GM12878 (cell line): ENCODE data around the gene AGPAT2. TPM values are rescaled to one million over a fixed set of nuclear protein-coding genes. Genes with fewer than 3 reads are reported as not detected.

Experiments used
- ATAC-seq: fragments of 200-7000 bp; cut with Tn5 transposase; 3 replicates; pipeline ENCODE4 v1.9.1; 2020; ENCODE audit warnings: mild to moderate bottlenecking, moderate library complexity
- BruUV-seq: library from RNA; stranded (reverse); fragments of 400-500 nt; replicated peaks from 2 replicates; lab custom pipeline; 2021; lab: Mats Ljungman, UMichigan
- CTCF ChIA-PET: fragments of 300-600 bp; sonication (Branson Sonifier 250); formaldehyde crosslinking; extraction: SDS; loops from one replicate; lab custom pipeline; 2021; ENCODE audit warnings: inconsistent platforms; lab: Yijun Ruan, JAX
- POLR2A ChIA-PET: fragments of 350-600 bp; formaldehyde crosslinking; extraction: SDS; loops from one replicate; lab custom pipeline; 2021; ENCODE audit warnings: inconsistent platforms; lab: Charles Lee
- RAD21 ChIA-PET: fragments of 300-600 bp; sonication (Branson Sonifier 250); formaldehyde crosslinking; loops from one replicate; lab custom pipeline; 2023; ENCODE audit warnings: antibody characterized with exemption; ENCODE audit not compliant: unreplicated experiment; lab: Charles Lee
- SMC1A ChIA-PET: fragments of 300-600 bp; sonication (Branson Sonifier 250); formaldehyde crosslinking; loops from one replicate; lab custom pipeline; 2023; ENCODE audit not compliant: unreplicated experiment, uncharacterized antibody; lab: Charles Lee
- DNase-seq: peaks from one replicate; pipeline ENCODE4 v3.0.0-alpha.2; 2011; ENCODE audit warnings: low read depth, low spot score
- FAIRE-seq: peaks from 3 replicates; lab custom pipeline; 2011; peaks lifted over from hg19 to GRCh38; lab: Jason Lieb, UNC
- H2AFZ ChIP-seq: 2 replicates; pipeline ENCODE4 v1.6.0; 2011; ENCODE audit warnings: low read depth, low read length, control low read depth; ENCODE audit not compliant: control insufficient read depth
- H3K27ac ChIP-seq: 2 replicates; pipeline ENCODE4 v1.5.1; 2011; ENCODE audit warnings: control low read depth; ENCODE audit not compliant: control insufficient read depth, insufficient read depth
- H3K27me3 ChIP-seq, 2 experiments: replicated peaks in 1 of 2; 2 replicates each; pipeline versions ENCODE4 v1.6.0 to v1.6.1; 2011; ENCODE audit warnings: low read length in 1 of 2; ENCODE audit not compliant: control insufficient read depth in 2 of 2, insufficient read depth in 2 of 2
- H3K36me3 ChIP-seq, 2 experiments: 2 replicates each; pipeline ENCODE4 v1.5.1; 2011; ENCODE audit warnings: low read length in 1 of 2; ENCODE audit not compliant: control insufficient read depth in 2 of 2, insufficient read depth in 2 of 2
- H3K4me1 ChIP-seq: 2 replicates; pipeline ENCODE4 v1.6.1; 2011; ENCODE audit warnings: mild to moderate bottlenecking, low read length, moderate library complexity, mixed read lengths; ENCODE audit not compliant: control insufficient read depth, insufficient read depth
- H3K4me2 ChIP-seq: 2 replicates; pipeline ENCODE4 v1.6.0; 2011; ENCODE audit warnings: control low read depth; ENCODE audit not compliant: control insufficient read depth, insufficient read depth
- H3K4me3 ChIP-seq: fragments of 200-600 bp; sonication (generic); 2 replicates; pipeline ENCODE4 v1.5.1; 2016
- H3K79me2 ChIP-seq: 2 replicates; pipeline ENCODE4 v1.6.0; 2011; ENCODE audit warnings: low read length; ENCODE audit not compliant: control insufficient read depth, insufficient read depth
- H3K9ac ChIP-seq: 2 replicates; pipeline ENCODE4 v1.8.0; 2011; ENCODE audit warnings: low read length, control low read depth, mixed read lengths; ENCODE audit not compliant: control insufficient read depth, insufficient read depth
- H3K9me3 ChIP-seq: replicated peaks from 3 replicates; pipeline ENCODE4 v1.5.1; 2011; ENCODE audit warnings: mild to moderate bottlenecking, low read length; ENCODE audit not compliant: control insufficient read depth, insufficient read depth
- H4K20me1 ChIP-seq: 2 replicates; pipeline ENCODE4 v1.6.0; 2011; ENCODE audit not compliant: control insufficient read depth, insufficient read depth
- BHLHE40 ChIP-seq, 2 experiments: fragments of 450-650 bp in 1 of 2; IDR thresholded peaks; 2 replicates each; pipeline ENCODE4 v1.6.1; 2011 to 2017; ENCODE audit warnings: low read depth in 2 of 2, borderline replicate concordance in 1 of 2, improper control_type of control experiment in 1 of 2, low read length in 1 of 2, mild to moderate bottlenecking in 1 of 2
- NFIC ChIP-seq: IDR thresholded peaks from 2 replicates; pipeline ENCODE4 v1.6.1; 2012; ENCODE audit warnings: low read depth, mild to moderate bottlenecking, inconsistent platforms, low read length, moderate library complexity
- USF1 ChIP-seq: IDR thresholded peaks from 2 replicates; pipeline ENCODE4 v1.6.1; 2011; ENCODE audit warnings: borderline replicate concordance, low read depth, mild to moderate bottlenecking, moderate library complexity, mixed read lengths, low read length; ENCODE audit not compliant: insufficient read depth; ENCODE audit errors: extremely low read length
- WGBS: methylation state at CpG from one replicate; pipeline ENCODE4 v1.1.6; 2016; ENCODE audit warnings: low lambda C conversion rate; ENCODE audit not compliant: insufficient replicate concordance, insufficient coverage; ENCODE audit errors: missing lambda C conversion rate; 5-methylcytosine and 5-hydroxymethylcytosine counted together
- in situ Hi-C: fragments of 300-500 bp; cut with MboI; formaldehyde crosslinking; loops from 9 replicates; pipeline ENCODE4 v1.14.3; 2018; ENCODE audit warnings: mixed read lengths
- intact Hi-C: fragments of 100-400 bp; cut with micrococcal nuclease; formaldehyde crosslinking; loops from one replicate; pipeline ENCODE4 v1.14.2; 2022; ENCODE audit not compliant: unreplicated experiment
- polyA plus RNA-seq, 11 experiments: library from polyadenylated mRNA; depleted of rRNA in 4 of 11; unstranded in 6 of 11; stranded (reverse) in 5 of 11; fragments of >200 nt; fragmentation: Nextera tagmentation in 4 of 11; fragmentation: Illumina TruSeq in 1 of 11; extraction: Ambion mirVana in 4 of 11; extraction: Trizol in 1 of 11; gene quantifications; 1 replicate in 1 of 11; 2 replicates in 10 of 11; pipeline versions ENCODE4 v1.2.1 to v1.2.3, GENCODE V29; 2011 to 2016; ENCODE audit warnings: inconsistent platforms in 2 of 11, missing spikeins in 2 of 11, low read depth in 1 of 11
- total RNA-seq, 4 experiments: library from RNA; depleted of rRNA in 3 of 4; stranded (reverse); fragments of >200 nt in 3 of 4; fragmentation: Illumina TruSeq in 1 of 4; extraction: Trizol in 1 of 4; gene quantifications; 2 replicates each; pipeline versions ENCODE4 v1.2.1 to v1.2.3, GENCODE V29; 2013 to 2021

AGPAT2 gene
- total and polyA plus RNA-seq, 10 of the 15 experiments (the other 5 are each of a cell fraction or from before 2014, with no cell fraction given), result 0.10 to 28.5 (median 18.2) TPM

- H3K27me3 ChIP-seq, result no peaks in the 10 kb centered on the region
- H4K20me1 ChIP-seq, result no peaks in the 10 kb centered on the region; the same call in 1 of the 2 replicates
- ATAC-seq (no peak), DNase-seq (no peak), FAIRE-seq (no peak)
- H3K9me3 ChIP-seq, result no peaks in the 10 kb centered on the region
- SMC1A ChIA-PET, result no interaction called here
- WGBS, result 51% methylated on average over 14 of the region's 16 CpGs
- no peak overlapping the region for H3K4me3 ChIP-seq
- POLR2A ChIA-PET, result interaction anchor here (0.6 kb wide), 1 partner anchor 40 kb away, joined by 3 read pairs; no protein-coding TSS in a partner anchor
- no TSS peak for BruUV-seq
- H3K4me2 ChIP-seq, result no peak overlapping the region
- H3K4me1 ChIP-seq, result peaks cover 6% of the 10 kb centered on the region
- RAD21 ChIA-PET, result no interaction called here
- H2AFZ ChIP-seq, result no peak overlapping the region
- H3K36me3 ChIP-seq, result no peaks in the 10 kb centered on the region
- CTCF ChIA-PET, result interaction anchor here (1.1 kb wide), 1 partner anchor 9 kb away, joined by 4 read pairs; no protein-coding TSS in a partner anchor
- H3K9ac ChIP-seq, result no peak overlapping the region
- in situ Hi-C loops (no loop called here), intact Hi-C loops (no loop called here)
- H3K27ac ChIP-seq, result no peak overlapping the region
- TF ChIP-seq BHLHE40 (IDR thresholded peaks at IDR 0.05; ENCODE audit: borderline replicate concordance in 1 of 2, low read depth in 2 of 2, low read length in 1 of 2), result peak in 1 of 2 experiments; percentile 39; a peak in 1 of 4 replicates
- TF ChIP-seq USF1, result peak; percentile 44
- TF ChIP-seq NFIC, result no peak
- H3K79me2 ChIP-seq, result peaks cover 21% of the 10 kb centered on the region
Measured at GRCh38 chr9:136732444-136733178, 45.4 kb upstream of the AGPAT2 start.
